ENCODE results near the gene ZNF830. TPM values are rescaled to one million over a fixed set of nuclear protein-coding genes. Genes with fewer than 3 reads are reported as not detected.

Gene ZNF830
- total RNA-seq, 2 experiments from 2014 or later, result 20.0 TPM

GRCh38 chr17:35003778-35004177 lies 42.4 kb downstream of the ZNF830 start:
- intact Hi-C loops (cut with DNase I, micrococcal nuclease), result no loop called here
- Mint-ChIP-seq H3K9me3 (ENCODE audit: low read depth) (no peaks in the 10 kb centered on the region), H3K4me3 (no peak overlapping the region), H3K27me3 (no peaks in the 10 kb centered on the region), H3K27ac (no peak overlapping the region), H3K4me1 (no peaks in the 10 kb centered on the region), H3K36me3 (ENCODE audit: low read depth) (peaks cover 38% of the 10 kb centered on the region)
- ChIA-PET POLR2A (no interaction called here), CTCF (interaction anchor here (1.4 kb wide), 1 partner anchor 115 kb away, joined by 3 read pairs; no protein-coding TSS in a partner anchor)
- DNase-seq (no peak), ATAC-seq (no peak)

- Mint-ChIP-seq H3K4me1 (no peaks in the 10 kb centered on the region), H3K9me3 (ENCODE audit: low read depth) (no peaks in the 10 kb centered on the region), H3K27me3 (no peaks in the 10 kb centered on the region), H3K4me3 (no peak overlapping the region), H3K36me3 (ENCODE audit: low read depth) (peaks cover 36% of the 10 kb centered on the region), H3K27ac (no peak overlapping the region)
- DNase-seq (no peak), ATAC-seq (no peak)
- POLR2A ChIA-PET, result no interaction called here
- intact Hi-C loops (cut with DNase I, micrococcal nuclease), result no loop called here
- CTCF ChIA-PET, result no interaction called here
These were observed 45.0 kb downstream of the ZNF830 start for GRCh38 chr17:35006345-35006744.

- Mint-ChIP-seq H3K4me3 (no peak overlapping the region), H3K27me3 (no peaks in the 10 kb centered on the region), H3K4me1 (no peaks in the 10 kb centered on the region), H3K36me3 (ENCODE audit: low read depth) (peaks cover 38% of the 10 kb centered on the region), H3K9me3 (ENCODE audit: low read depth) (no peaks in the 10 kb centered on the region), H3K27ac (peak overlapping the region; percentile 30)
- intact Hi-C loops (cut with DNase I, micrococcal nuclease), result no loop called here
- CTCF ChIA-PET, result no interaction called here
- POLR2A ChIA-PET, result no interaction called here
- DNase-seq (no peak), ATAC-seq (no peak)
These were observed 45.6 kb downstream of the ZNF830 start for GRCh38 chr17:35006961-35007360.

GRCh38 chr17:35010093-35010492 lies 48.8 kb downstream of the ZNF830 start:
- H3K36me3 Mint-ChIP-seq (ENCODE audit: low read depth), result peaks cover 24% of the 10 kb centered on the region
- CTCF ChIA-PET, result interaction anchor here (0.6 to 2.6 kb wide), 8 partner anchors 11 to 738 kb away, joined by 3 to 15 read pairs (median 3); partner anchors contain the start of gene RAD51D
- H3K27ac Mint-ChIP-seq, result no peak overlapping the region
- POLR2A ChIA-PET, result interaction anchor here (1.1 kb wide), 1 partner anchor 12 kb away, joined by 3 read pairs; no protein-coding TSS in a partner anchor
- no peaks in the 10 kb centered on the region for H3K27me3 Mint-ChIP-seq
- intact Hi-C loops (cut with DNase I, micrococcal nuclease), result no loop called here
- DNase-seq (no peak), ATAC-seq (no peak)
- no peaks in the 10 kb centered on the region for H3K9me3 Mint-ChIP-seq (ENCODE audit: low read depth)
- no peak overlapping the region for H3K4me3 Mint-ChIP-seq
- H3K4me1 Mint-ChIP-seq, result no peaks in the 10 kb centered on the region

- no peak for DNase-seq
- ChIA-PET POLR2A (no interaction called here), CTCF (interaction anchor here (0.7 to 1.6 kb wide), 2 partner anchors 12 to 15 kb away, joined by 4 read pairs; no protein-coding TSS in a partner anchor)
- no peak overlapping the region for H3K27ac Mint-ChIP-seq
- H3K27me3 Mint-ChIP-seq, result no peaks in the 10 kb centered on the region
- H3K4me1 Mint-ChIP-seq, result no peaks in the 10 kb centered on the region
- intact Hi-C loops (cut with DNase I, micrococcal nuclease), result no loop called here
- no peaks in the 10 kb centered on the region for H3K9me3 Mint-ChIP-seq (ENCODE audit: low read depth)
- H3K36me3 Mint-ChIP-seq (ENCODE audit: low read depth), result peaks cover 26% of the 10 kb centered on the region
- ATAC-seq, result no peak
- H3K4me3 Mint-ChIP-seq, result no peak overlapping the region
These were observed 50.4 kb downstream of the ZNF830 start for GRCh38 chr17:35011671-35012216.

Other genes with a start within 250 kb of the ZNF830 start
- gene CCT6B, start 80 bp upstream of the ZNF830 start, total RNA-seq, result 1 to 10 TPM in 1 of 2 experiments, under 1 TPM in 1; 0.95 to 1.6 TPM
- 10 to 100 TPM; 42.3 to 56.8 TPM for gene LIG3, start 19.0 kb downstream of the ZNF830 start, total RNA-seq
- gene RFFL, start 102.2 kb downstream of the ZNF830 start, total RNA-seq, result 10 to 100 TPM; 19.2 to 22.9 TPM
- 10 to 100 TPM; 19.9 to 31.8 TPM for gene RAD51D, start 158.3 kb downstream of the ZNF830 start, total RNA-seq
- gene FNDC8, start 160.1 kb downstream of the ZNF830 start, total RNA-seq, result not detected
- 10 to 100 TPM; 38.1 to 40.6 TPM for gene NLE1, start 180.8 kb downstream of the ZNF830 start, total RNA-seq
- under 1 TPM in 1 of 2 experiments, not detected in 1; 0.07 TPM for gene UNC45B, start 186.3 kb downstream of the ZNF830 start, total RNA-seq
- not detected for gene SLC35G3, start 232.9 kb downstream of the ZNF830 start, total RNA-seq

All from activated CD4-positive, alpha-beta T cell treated with anti-CD3 and anti-CD28 coated beads for 36 hours (primary cell).